ENCODE results near the gene RAB12.

DNA sequence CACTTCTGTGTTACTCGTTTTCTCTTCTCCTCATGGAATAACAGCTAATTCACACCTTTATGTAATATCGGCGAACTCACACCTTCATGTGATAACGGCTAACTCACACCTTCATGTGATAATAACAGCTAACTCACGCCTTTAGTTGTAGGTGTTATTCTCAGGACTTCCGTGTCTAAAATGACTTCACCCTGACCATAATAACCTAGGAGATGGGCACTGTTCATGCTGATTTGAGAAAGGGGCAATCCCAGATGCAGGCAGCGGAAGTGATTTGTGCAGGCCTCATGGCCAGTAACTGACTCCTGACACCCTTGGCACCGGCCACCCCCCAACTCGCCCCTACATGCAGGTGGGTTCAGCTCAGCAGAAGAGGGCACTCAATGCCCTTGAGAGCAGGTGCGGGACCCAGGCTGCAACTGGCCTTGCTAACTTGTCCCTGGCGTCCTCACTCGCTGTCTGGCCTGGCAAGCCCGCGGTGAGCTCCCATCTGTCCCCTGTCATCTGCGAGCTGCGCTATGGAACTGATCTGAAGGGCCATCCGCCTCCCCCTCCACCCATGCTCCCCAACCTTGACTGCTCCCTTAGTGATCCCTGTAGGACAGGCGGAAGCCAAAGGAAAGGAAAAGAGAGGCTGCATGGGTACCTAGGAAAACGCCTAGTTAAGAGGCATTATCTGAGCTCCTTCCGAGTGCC, 53.5 kb downstream of the RAB12 start:
- TF ChIP-seq, protein P1, sequence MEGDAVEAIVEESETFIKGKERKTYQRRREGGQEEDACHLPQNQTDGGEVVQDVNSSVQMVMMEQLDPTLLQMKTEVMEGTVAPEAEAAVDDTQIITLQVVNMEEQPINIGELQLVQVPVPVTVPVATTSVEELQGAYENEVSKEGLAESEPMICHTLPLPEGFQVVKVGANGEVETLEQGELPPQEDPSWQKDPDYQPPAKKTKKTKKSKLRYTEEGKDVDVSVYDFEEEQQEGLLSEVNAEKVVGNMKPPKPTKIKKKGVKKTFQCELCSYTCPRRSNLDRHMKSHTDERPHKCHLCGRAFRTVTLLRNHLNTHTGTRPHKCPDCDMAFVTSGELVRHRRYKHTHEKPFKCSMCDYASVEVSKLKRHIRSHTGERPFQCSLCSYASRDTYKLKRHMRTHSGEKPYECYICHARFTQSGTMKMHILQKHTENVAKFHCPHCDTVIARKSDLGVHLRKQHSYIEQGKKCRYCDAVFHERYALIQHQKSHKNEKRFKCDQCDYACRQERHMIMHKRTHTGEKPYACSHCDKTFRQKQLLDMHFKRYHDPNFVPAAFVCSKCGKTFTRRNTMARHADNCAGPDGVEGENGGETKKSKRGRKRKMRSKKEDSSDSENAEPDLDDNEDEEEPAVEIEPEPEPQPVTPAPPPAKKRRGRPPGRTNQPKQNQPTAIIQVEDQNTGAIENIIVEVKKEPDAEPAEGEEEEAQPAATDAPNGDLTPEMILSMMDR (IDR thresholded peaks at IDR 0.05; ENCODE audit: insufficient read depth, low read length, poor library complexity, severe bottlenecking): no peak
- TF ChIP-seq EZH2phosphoT487 (conservative IDR thresholded peaks at IDR 0.05; ENCODE audit: low read length): no peak
